HepG2 (cell line): ENCODE results near the gene CLDND2. TPM values are rescaled to one million over a fixed set of nuclear protein-coding genes. Genes with fewer than 3 reads are reported as not detected.
A peak's percentile ranks its signal among the peaks of the same experiment; 100 is the strongest.

Source experiments
- DBP ChIP-seq: sonication (generic); formaldehyde crosslinking; IDR thresholded peaks from 2 replicates; pipeline ENCODE4 v1.4.0; 2020; ENCODE audit warnings: missing genetic modification reagents; ENCODE audit errors: not compliant biosample characterization
- GZF1 ChIP-seq: sonication (generic); formaldehyde crosslinking; IDR thresholded peaks from 2 replicates; pipeline ENCODE4 v1.5.1; 2020; ENCODE audit warnings: mild to moderate bottlenecking, missing genetic modification reagents
- HMG20B ChIP-seq: conservative IDR thresholded peaks from 2 replicates; pipeline ENCODE4 v1.6.1; 2016; ENCODE audit warnings: missing genetic modification reagents, missing compliant biosample characterization
- HMGA1 ChIP-seq: sonication (generic); formaldehyde crosslinking; conservative IDR thresholded peaks from 2 replicates; pipeline ENCODE4 v1.4.0; 2020; ENCODE audit warnings: missing genetic modification reagents
- HNF4A ChIP-seq: sonication (generic); formaldehyde crosslinking; IDR thresholded peaks from 2 replicates; pipeline ENCODE4 v1.4.0; 2020; ENCODE audit warnings: missing genetic modification reagents
- KDM2A ChIP-seq: sonication (generic); formaldehyde crosslinking; IDR thresholded peaks from 2 replicates; pipeline ENCODE4 v1.4.0; 2020; ENCODE audit warnings: low read depth, missing genetic modification reagents, borderline replicate concordance
- MYPOP ChIP-seq: sonication (generic); formaldehyde crosslinking; IDR thresholded peaks from 2 replicates; pipeline ENCODE4 v1.8.1; 2023; ENCODE audit warnings: mild to moderate bottlenecking, moderate library complexity, missing genetic modification reagents
- NBN ChIP-seq: fragments of 450-650 bp; conservative IDR thresholded peaks from 2 replicates; pipeline ENCODE4 v1.6.1; 2017
- NR3C1 ChIP-seq: sonication (generic); formaldehyde crosslinking; IDR thresholded peaks from 2 replicates; pipeline ENCODE4 v1.4.0; 2020; ENCODE audit warnings: missing genetic modification reagents
- PTBP1 ChIP-seq: fragments of 200-400 bp; formaldehyde crosslinking; IDR thresholded peaks from 2 replicates; pipeline ENCODE4 v1.6.1; 2018; ENCODE audit warnings: low read length, low read depth; ENCODE audit not compliant: poor library complexity, severe bottlenecking
- SKIL ChIP-seq: sonication (generic); formaldehyde crosslinking; IDR thresholded peaks from 2 replicates; pipeline ENCODE4 v1.8.0; 2022; ENCODE audit warnings: missing genetic modification reagents, mild to moderate bottlenecking, moderate library complexity, borderline replicate concordance
- TAF15 ChIP-seq: fragments of 200-400 bp; formaldehyde crosslinking; IDR thresholded peaks from one replicate; pipeline ENCODE4 v1.6.1; 2018; ENCODE audit warnings: mild to moderate bottlenecking, low read depth, low read length; ENCODE audit not compliant: poor library complexity, severe bottlenecking
- ZBTB8A ChIP-seq: sonication (generic); formaldehyde crosslinking; IDR thresholded peaks from 2 replicates; pipeline ENCODE4 v1.4.0; 2020; ENCODE audit warnings: mild to moderate bottlenecking, low read depth, missing genetic modification reagents, borderline replicate concordance
- ZFP36L1 ChIP-seq: sonication (generic); formaldehyde crosslinking; IDR thresholded peaks from 2 replicates; pipeline ENCODE4 v1.8.0; 2022; ENCODE audit warnings: mild to moderate bottlenecking, missing genetic modification reagents, moderate library complexity
- ZMYM2 ChIP-seq: sonication (generic); formaldehyde crosslinking; IDR thresholded peaks from 2 replicates; pipeline ENCODE4 v1.8.0; 2022; ENCODE audit warnings: mild to moderate bottlenecking, missing genetic modification reagents
- ZNF180 ChIP-seq: sonication (generic); formaldehyde crosslinking; IDR thresholded peaks from 2 replicates; pipeline ENCODE4 v1.4.0; 2020; ENCODE audit warnings: low read depth, missing genetic modification reagents, borderline replicate concordance
- ZNF331 ChIP-seq: sonication (generic); formaldehyde crosslinking; IDR thresholded peaks from 2 replicates; pipeline ENCODE4 v1.4.0; 2020; ENCODE audit warnings: missing genetic modification reagents
- ZNF432 ChIP-seq: sonication (generic); formaldehyde crosslinking; IDR thresholded peaks from 2 replicates; pipeline ENCODE4 v1.5.0; 2020; ENCODE audit warnings: missing genetic modification reagents, mild to moderate bottlenecking, borderline replicate concordance
- ZNF652 ChIP-seq: IDR thresholded peaks from 2 replicates; pipeline ENCODE4 v1.6.1; 2016; ENCODE audit warnings: low read depth, borderline replicate concordance
- polyA plus RNA-seq, 8 experiments: library from polyadenylated mRNA; depleted of rRNA in 3 of 8; stranded (reverse) in 7 of 8; unstranded in 1 of 8; fragments of >200 nt; fragmentation: Illumina TruSeq in 4 of 8; extraction: Trizol in 4 of 8; gene quantifications; 2 replicates each; pipeline versions ENCODE4 v1.2.1 to v1.2.3, GENCODE V29; 2011 to 2016; ENCODE audit warnings: low read depth in 4 of 8, missing spikeins in 1 of 8, mixed read lengths in 1 of 8; ENCODE audit not compliant: insufficient read depth in 1 of 8
- total RNA-seq, 5 experiments: library from RNA; depleted of rRNA; stranded (reverse); fragments of >200 nt; fragmentation: Illumina TruSeq; extraction: Trizol; gene quantifications; 2 replicates each; pipeline ENCODE4 v1.2.3, GENCODE V29; 2016; ENCODE audit warnings: low read depth in 1 of 5
- TF ChIP-seq, protein P1 (sequence below): sonication (generic); formaldehyde crosslinking; IDR thresholded peaks from 2 replicates; pipeline ENCODE4 v1.4.0; 2020; ENCODE audit warnings: missing genetic modification reagents
- TF ChIP-seq, protein P2 (sequence below): sonication (generic); formaldehyde crosslinking; IDR thresholded peaks from 2 replicates; pipeline ENCODE4 v1.5.0; 2020; ENCODE audit warnings: missing genetic modification reagents
- TF ChIP-seq, protein P3 (sequence below): sonication (generic); IDR thresholded peaks from 2 replicates; pipeline ENCODE4 v1.6.1; 2016; ENCODE audit warnings: low read depth, borderline replicate concordance

CLDND2 gene
- total and polyA plus RNA-seq, 2 of the 13 experiments (the other 11 are each of a cell fraction or from before 2014, with no cell fraction given), result 0.84 to 1.8 TPM

GRCh38 chr19:51320280-51320657, 48.5 kb downstream of the CLDND2 start (continued):
- TF ChIP-seq, protein P1, sequence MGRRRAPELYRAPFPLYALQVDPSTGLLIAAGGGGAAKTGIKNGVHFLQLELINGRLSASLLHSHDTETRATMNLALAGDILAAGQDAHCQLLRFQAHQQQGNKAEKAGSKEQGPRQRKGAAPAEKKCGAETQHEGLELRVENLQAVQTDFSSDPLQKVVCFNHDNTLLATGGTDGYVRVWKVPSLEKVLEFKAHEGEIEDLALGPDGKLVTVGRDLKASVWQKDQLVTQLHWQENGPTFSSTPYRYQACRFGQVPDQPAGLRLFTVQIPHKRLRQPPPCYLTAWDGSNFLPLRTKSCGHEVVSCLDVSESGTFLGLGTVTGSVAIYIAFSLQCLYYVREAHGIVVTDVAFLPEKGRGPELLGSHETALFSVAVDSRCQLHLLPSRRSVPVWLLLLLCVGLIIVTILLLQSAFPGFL (CRISPR knock-in tag), result no peak
- TF ChIP-seq DBP (no peak), HMG20B (CRISPR knock-in tag) (no peak), PTBP1 (no peak), ZNF652 (CRISPR knock-in tag) (no peak), ZNF180 (no peak), MYPOP (no peak), KDM2A (CRISPR knock-in tag) (0 out of 2 replicates have a peak, but pooled peaks have one; percentile 25), ZMYM2 (CRISPR knock-in tag) (no peak), GZF1 (CRISPR knock-in tag) (no peak), ZBTB8A (no peak), SKIL (CRISPR knock-in tag) (peak; percentile 34; the same call in 1 of the 2 replicates), ZNF432 (CRISPR knock-in tag) (no peak), TAF15 (no peak), NBN (no peak), HMGA1 (CRISPR knock-in tag) (no peak), HNF4A (CRISPR knock-in tag) (peak; percentile 38; the same call in 1 of the 2 replicates), NR3C1 (CRISPR knock-in tag) (no peak), ZFP36L1 (CRISPR knock-in tag) (no peak), ZNF331 (CRISPR knock-in tag) (no peak)
- TF ChIP-seq, protein P2, sequence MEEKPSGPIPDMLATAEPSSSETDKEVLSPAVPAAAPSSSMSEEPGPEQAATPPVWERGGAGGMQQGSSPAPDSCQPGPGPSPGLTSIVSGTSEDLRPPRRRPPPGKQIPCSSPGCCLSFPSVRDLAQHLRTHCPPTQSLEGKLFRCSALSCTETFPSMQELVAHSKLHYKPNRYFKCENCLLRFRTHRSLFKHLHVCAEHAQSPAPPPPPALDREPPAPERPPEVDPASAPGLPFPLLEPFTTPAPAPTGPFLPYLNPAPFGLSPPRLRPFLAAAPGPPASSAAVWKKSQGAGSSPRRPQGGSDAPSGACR (CRISPR knock-in tag), result no peak
- TF ChIP-seq, protein P3, sequence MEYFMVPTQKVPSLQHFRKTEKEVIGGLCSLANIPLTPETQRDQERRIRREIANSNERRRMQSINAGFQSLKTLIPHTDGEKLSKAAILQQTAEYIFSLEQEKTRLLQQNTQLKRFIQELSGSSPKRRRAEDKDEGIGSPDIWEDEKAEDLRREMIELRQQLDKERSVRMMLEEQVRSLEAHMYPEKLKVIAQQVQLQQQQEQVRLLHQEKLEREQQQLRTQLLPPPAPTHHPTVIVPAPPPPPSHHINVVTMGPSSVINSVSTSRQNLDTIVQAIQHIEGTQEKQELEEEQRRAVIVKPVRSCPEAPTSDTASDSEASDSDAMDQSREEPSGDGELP, result no peak
